Fibroblast of skin of right biceps (primary cell): Measurements from ENCODE around the gene VAMP1.

Experiments
- DNase-seq: peaks from one replicate; pipeline ENCODE4 v3.0.0-alpha.2; 2013

The VAMP1 gene

DNA sequence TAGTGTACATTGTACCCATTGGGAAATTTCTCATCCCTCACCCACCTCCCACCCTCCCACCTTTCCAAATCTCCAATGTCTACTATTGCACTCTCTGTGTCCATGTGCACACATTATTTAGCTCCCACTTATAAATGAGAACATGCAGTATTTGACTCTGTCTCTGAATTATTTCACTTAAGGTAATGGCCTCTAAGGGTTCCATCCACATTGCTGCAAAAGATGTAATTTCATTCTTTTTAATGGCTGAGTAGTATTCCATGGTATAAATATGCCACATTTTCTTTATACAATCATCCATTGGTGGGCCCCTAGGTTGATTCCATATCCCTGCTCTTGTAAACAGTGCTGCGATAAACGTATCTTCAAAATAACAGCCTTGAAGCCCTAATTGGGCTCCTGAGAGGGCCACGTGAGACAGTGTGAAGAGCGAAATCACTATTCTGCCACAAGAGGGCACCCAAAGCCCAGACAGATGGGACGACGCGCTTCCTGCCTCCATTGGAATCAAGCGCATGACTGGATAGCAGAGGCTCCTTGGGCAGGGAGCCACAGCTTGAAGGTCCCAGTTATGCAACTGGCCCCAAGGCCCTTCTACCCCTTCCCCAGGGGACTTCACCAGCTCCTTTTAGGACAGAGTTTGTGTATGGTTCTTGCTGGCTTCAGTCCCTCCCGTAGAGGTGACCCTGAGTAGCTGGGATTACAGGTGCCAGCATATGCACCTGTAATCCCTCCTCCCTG lies 47.0 kb downstream of the VAMP1 start:
- peak; percentile 89 for DNase-seq

DNA sequence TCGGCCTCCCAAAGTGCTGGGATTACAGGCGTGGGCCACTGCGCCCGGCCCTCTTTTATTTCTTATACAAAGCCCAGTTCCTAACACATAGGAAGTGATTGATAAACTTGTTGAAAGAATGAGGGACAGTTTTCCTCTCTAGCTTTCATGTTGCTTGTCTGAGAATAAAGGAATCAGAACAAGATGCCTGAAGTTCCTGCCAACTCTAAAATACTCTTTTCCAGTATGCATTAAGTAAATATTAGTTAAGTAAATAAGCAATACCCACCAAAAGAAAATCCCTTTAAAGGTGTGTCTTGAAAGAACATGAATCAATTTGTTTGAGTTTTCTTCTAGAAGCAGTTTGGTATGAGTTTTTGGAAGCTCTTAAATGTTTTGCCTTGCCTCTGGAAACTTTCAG lies 50.1 kb downstream of the VAMP1 start:
- no peak for DNase-seq

DNA sequence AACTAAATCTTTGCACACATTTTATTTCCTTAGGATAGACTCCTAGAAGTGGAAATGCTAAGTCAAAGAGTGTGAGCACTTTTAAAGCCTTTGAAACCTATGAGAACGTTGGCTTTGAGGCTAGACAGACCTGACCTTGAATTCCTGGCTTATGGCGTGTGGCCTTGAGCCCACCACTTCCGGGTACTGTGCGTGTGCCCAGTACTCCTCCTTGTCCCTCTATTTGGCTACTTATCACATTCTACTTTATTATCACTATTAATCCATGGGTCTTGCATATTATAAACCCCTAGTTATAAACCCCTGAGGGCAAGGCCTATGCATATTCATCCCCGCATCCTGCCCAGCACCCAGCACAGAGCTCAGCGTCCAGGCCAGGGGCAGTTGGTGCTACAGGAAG lies 51.7 kb downstream of the VAMP1 start:
- no peak for DNase-seq

DNA sequence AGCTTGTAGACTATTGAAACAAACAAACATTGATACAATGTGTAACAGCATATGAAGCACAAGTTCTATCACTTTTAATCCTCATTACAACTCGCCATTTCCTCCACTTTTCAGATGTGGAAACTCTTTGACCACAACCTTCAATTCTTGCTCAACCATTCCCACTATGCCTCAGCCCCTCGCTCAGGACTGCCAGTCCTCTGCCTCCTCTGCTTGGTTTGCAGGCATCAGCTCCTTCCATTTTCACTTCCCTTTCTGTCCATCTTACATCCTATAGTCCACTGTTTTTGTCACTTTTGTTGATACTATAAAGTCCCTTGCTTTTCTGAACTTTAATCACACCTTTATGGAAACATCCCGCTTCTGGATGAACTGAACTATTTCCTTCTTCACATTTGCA lies 53.9 kb downstream of the VAMP1 start:
- no peak for DNase-seq
